Trophoblast cell (in vitro differentiated cells and primary cell): ENCODE measurements around the gene KCNIP4.

Source experiments
- DNase-seq, 2 donors: peaks; one replicate each; pipeline ENCODE4 v3.0.0-alpha.2; 2016
- H2AFZ ChIP-seq: 2 replicates; pipeline ENCODE4 v1.6.1; 2013; ENCODE audit warnings: low read length, moderate library complexity, mild to moderate bottlenecking; ENCODE audit not compliant: insufficient read depth, poor library complexity
- H2AK5ac ChIP-seq: 2 replicates; pipeline ENCODE4 v1.6.1; 2013; ENCODE audit warnings: mild to moderate bottlenecking, low read length
- H2BK120ac ChIP-seq: 2 replicates; pipeline ENCODE4 v1.6.1; 2013; ENCODE audit warnings: low read length, mild to moderate bottlenecking, moderate library complexity; ENCODE audit not compliant: insufficient read depth, poor library complexity
- H2BK12ac ChIP-seq: 2 replicates; pipeline ENCODE4 v1.6.1; 2013; ENCODE audit warnings: mild to moderate bottlenecking, low read length, moderate library complexity
- H2BK5ac ChIP-seq: 2 replicates; pipeline ENCODE4 v1.6.1; 2013; ENCODE audit warnings: low read length, low read depth, moderate library complexity, mild to moderate bottlenecking; ENCODE audit not compliant: poor library complexity
- H3K14ac ChIP-seq: 2 replicates; pipeline ENCODE4 v1.6.1; 2013; ENCODE audit warnings: mild to moderate bottlenecking, low read length
- H3K18ac ChIP-seq: 2 replicates; pipeline ENCODE4 v1.6.1; 2013; ENCODE audit warnings: mild to moderate bottlenecking, low read length
- H3K23ac ChIP-seq: 2 replicates; pipeline ENCODE4 v1.6.1; 2013; ENCODE audit warnings: low read length
- H3K27ac ChIP-seq: 2 replicates; pipeline ENCODE4 v1.5.1; 2013; ENCODE audit warnings: low read depth, mild to moderate bottlenecking, inconsistent platforms, low read length, moderate library complexity
- H3K27me3 ChIP-seq: 2 replicates; pipeline ENCODE4 v1.6.1; 2013; ENCODE audit warnings: inconsistent platforms, mild to moderate bottlenecking, low read length, moderate library complexity; ENCODE audit not compliant: insufficient read depth
- H3K36me3 ChIP-seq, 2 experiments: 1 replicate in 1 of 2; 2 replicates in 1 of 2; pipeline ENCODE4 v1.6.1; 2013; ENCODE audit warnings: low read length in 2 of 2, mild to moderate bottlenecking in 2 of 2, moderate library complexity in 1 of 2; ENCODE audit not compliant: insufficient read depth in 2 of 2, control insufficient read depth in 1 of 2
- H3K4ac ChIP-seq: 2 replicates; pipeline ENCODE4 v1.6.1; 2013; ENCODE audit warnings: low read depth, mild to moderate bottlenecking, low read length, moderate library complexity
- H3K4me1 ChIP-seq, 2 experiments: 1 replicate in 1 of 2; 2 replicates in 1 of 2; pipeline ENCODE4 v1.6.1; 2013; ENCODE audit warnings: low read length in 2 of 2, mild to moderate bottlenecking in 2 of 2, moderate library complexity in 1 of 2; ENCODE audit not compliant: insufficient read depth in 2 of 2, control insufficient read depth in 1 of 2
- H3K4me2 ChIP-seq: 2 replicates; pipeline ENCODE4 v1.6.1; 2013; ENCODE audit warnings: inconsistent platforms, mild to moderate bottlenecking, low read length, moderate library complexity
- H3K4me3 ChIP-seq: 2 replicates; pipeline ENCODE4 v1.5.1; 2013; ENCODE audit warnings: mild to moderate bottlenecking, low read depth, low read length, inconsistent platforms
- H3K79me1 ChIP-seq: one replicate; pipeline ENCODE4 v1.6.1; 2013; ENCODE audit warnings: low read length
- H3K79me2 ChIP-seq: 2 replicates; pipeline ENCODE4 v1.6.1; 2013; ENCODE audit warnings: low read length, mild to moderate bottlenecking; ENCODE audit not compliant: control insufficient read depth, insufficient read depth, poor library complexity
- H3K9ac ChIP-seq: 2 replicates; pipeline ENCODE4 v1.6.1; 2013; ENCODE audit warnings: mild to moderate bottlenecking, low read length
- H3K9me3 ChIP-seq: 2 replicates; pipeline ENCODE4 v1.6.1; 2013; ENCODE audit warnings: low read depth, mild to moderate bottlenecking, control low read depth, inconsistent platforms, low read length; ENCODE audit not compliant: insufficient read depth
- H4K12ac ChIP-seq: 2 replicates; pipeline ENCODE4 v1.6.1; 2013; ENCODE audit warnings: low read depth, mild to moderate bottlenecking, low read length, moderate library complexity
- H4K8ac ChIP-seq: 2 replicates; pipeline ENCODE4 v1.6.1; 2013; ENCODE audit warnings: low read depth, mild to moderate bottlenecking, low read length, moderate library complexity
- H4K91ac ChIP-seq: one replicate; pipeline ENCODE4 v1.6.1; 2013; ENCODE audit warnings: low read depth, mild to moderate bottlenecking, low read length, moderate library complexity
- WGBS: extraction: QIAGEN DNeasy Blood & Tissue Kit; methylation state at CpG from one replicate; pipeline ENCODE4 v1.1.7; 2013; ENCODE audit warnings: missing lambda C conversion rate; ENCODE audit not compliant: insufficient read length, insufficient coverage; ENCODE audit errors: extremely low coverage; 5-methylcytosine and 5-hydroxymethylcytosine counted together

The KCNIP4 gene

GRCh38 chr4:20813700-20814099 lies 1134.9 kb downstream of the KCNIP4 start:
- Histone ChIP-seq H2BK12ac (no peak overlapping the region), H3K79me1 (peaks cover 1% of the 10 kb centered on the region), H2AK5ac (no peak overlapping the region), H2BK120ac (no peak overlapping the region), H4K12ac (no peak overlapping the region), H3K79me2 (no peaks in the 10 kb centered on the region), H2BK5ac (no peak overlapping the region), H3K4me2 (no peak overlapping the region), H3K4me3 (no peak overlapping the region), H3K4me1 (no peaks in the 10 kb centered on the region), H4K91ac (no peak overlapping the region), H3K23ac (no peak overlapping the region), H3K9ac (no peak overlapping the region), H3K27me3 (no peaks in the 10 kb centered on the region), H3K9me3 (no peaks in the 10 kb centered on the region), H3K4ac (no peak overlapping the region), H2AFZ (no peak overlapping the region), H3K18ac (no peak overlapping the region), H4K8ac (no peak overlapping the region), H3K27ac (no peak overlapping the region), H3K36me3 (no peaks in the 10 kb centered on the region), H3K14ac (no peak overlapping the region)
- WGBS: no CpG with 5 or more reads among the region's 1 CpG
- no peak for DNase-seq

- Histone ChIP-seq H3K79me1 (peaks cover 1% of the 10 kb centered on the region), H2AK5ac (no peak overlapping the region), H2AFZ (no peak overlapping the region), H4K8ac (no peak overlapping the region), H3K4ac (no peak overlapping the region), H3K27me3 (no peaks in the 10 kb centered on the region), H3K23ac (no peak overlapping the region), H4K12ac (no peak overlapping the region), H2BK5ac (no peak overlapping the region), H3K9ac (no peak overlapping the region), H2BK12ac (no peak overlapping the region), H4K91ac (no peak overlapping the region), H3K18ac (no peak overlapping the region), H3K36me3 (no peaks in the 10 kb centered on the region), H3K27ac (no peak overlapping the region), H3K4me2 (no peak overlapping the region), H3K9me3 (no peaks in the 10 kb centered on the region), H3K14ac (no peak overlapping the region), H3K4me1 (no peaks in the 10 kb centered on the region), H2BK120ac (no peak overlapping the region), H3K4me3 (no peak overlapping the region), H3K79me2 (no peaks in the 10 kb centered on the region)
- no CpG with 5 or more reads among the region's 4 CpGs for WGBS
- DNase-seq: no peak
These were observed 1138.8 kb downstream of the KCNIP4 start for GRCh38 chr4:20809812-20810211.

- no peak overlapping the region for H2BK12ac ChIP-seq
- no peak overlapping the region for H3K27ac ChIP-seq
- H4K8ac ChIP-seq: no peak overlapping the region
- H2BK120ac ChIP-seq: no peak overlapping the region
- H3K4me2 ChIP-seq: no peak overlapping the region
- no peak overlapping the region for H3K4ac ChIP-seq
- H3K79me1 ChIP-seq: no peaks in the 10 kb centered on the region
- no peaks in the 10 kb centered on the region for H3K36me3 ChIP-seq
- no peak overlapping the region for H4K91ac ChIP-seq
- DNase-seq: peak in 1 of 2 donors; percentile 4
- H3K79me2 ChIP-seq: no peaks in the 10 kb centered on the region
- no peaks in the 10 kb centered on the region for H3K9me3 ChIP-seq
- H3K18ac ChIP-seq: no peak overlapping the region
- no peak overlapping the region for H3K4me3 ChIP-seq
- no CpG with 5 or more reads among the region's 1 CpG for WGBS
- H3K23ac ChIP-seq: no peak overlapping the region
- no peaks in the 10 kb centered on the region for H3K27me3 ChIP-seq
- H3K14ac ChIP-seq: no peak overlapping the region
- no peak overlapping the region for H4K12ac ChIP-seq
- H3K9ac ChIP-seq: no peak overlapping the region
- no peaks in the 10 kb centered on the region for H3K4me1 ChIP-seq
- no peak overlapping the region for H2AK5ac ChIP-seq
- no peak overlapping the region for H2BK5ac ChIP-seq
- H2AFZ ChIP-seq: no peak overlapping the region
These were observed 1142.9 kb downstream of the KCNIP4 start for GRCh38 chr4:20805716-20806115.

- Histone ChIP-seq H3K4me2 (no peak overlapping the region), H3K14ac (no peak overlapping the region), H3K4me1 (no peaks in the 10 kb centered on the region), H3K27me3 (no peaks in the 10 kb centered on the region), H3K18ac (no peak overlapping the region), H3K4me3 (no peak overlapping the region), H3K79me2 (no peaks in the 10 kb centered on the region), H3K9ac (no peak overlapping the region), H4K12ac (no peak overlapping the region), H2AK5ac (no peak overlapping the region), H3K9me3 (no peaks in the 10 kb centered on the region), H3K4ac (no peak overlapping the region), H3K23ac (no peak overlapping the region), H2BK12ac (no peak overlapping the region), H3K79me1 (no peaks in the 10 kb centered on the region), H2AFZ (no peak overlapping the region), H2BK120ac (no peak overlapping the region), H3K36me3 (no peaks in the 10 kb centered on the region), H2BK5ac (no peak overlapping the region), H4K91ac (no peak overlapping the region), H4K8ac (no peak overlapping the region), H3K27ac (no peak overlapping the region)
- DNase-seq: no peak
- WGBS: no CpG with 5 or more reads among the region's 2 CpGs
These were observed 1160.5 kb downstream of the KCNIP4 start for GRCh38 chr4:20787940-20788665.
